HepG2 (cell line): ENCODE measurements around the gene IRF4. TPM values are rescaled to one million over a fixed set of nuclear protein-coding genes. Genes with fewer than 3 reads are reported as not detected.

Source experiments
- BCL3 ChIP-seq: sonication (generic); formaldehyde crosslinking; IDR thresholded peaks from 2 replicates; pipeline ENCODE4 v1.5.1; 2020; ENCODE audit warnings: mild to moderate bottlenecking, missing genetic modification reagents, moderate library complexity
- CENPT ChIP-seq: sonication (generic); formaldehyde crosslinking; IDR thresholded peaks from 2 replicates; pipeline ENCODE4 v1.8.0; 2022; ENCODE audit warnings: low read depth, mild to moderate bottlenecking, moderate library complexity, missing genetic modification reagents
- ESRRA ChIP-seq: sonication (generic); formaldehyde crosslinking; IDR thresholded peaks from 2 replicates; pipeline ENCODE4 v1.5.1; 2020; ENCODE audit warnings: mild to moderate bottlenecking, low read depth, missing genetic modification reagents
- GATA4 ChIP-seq: sonication (generic); IDR thresholded peaks from 2 replicates; pipeline ENCODE4 v1.6.1; 2016; ENCODE audit warnings: antibody characterized with exemption, low read depth, borderline replicate concordance
- HNF4A ChIP-seq: sonication (generic); formaldehyde crosslinking; IDR thresholded peaks from 2 replicates; pipeline ENCODE4 v1.4.0; 2020; ENCODE audit warnings: missing genetic modification reagents
- NRL ChIP-seq: sonication (generic); formaldehyde crosslinking; IDR thresholded peaks from 2 replicates; pipeline ENCODE4 v1.5.0; 2020; ENCODE audit warnings: missing genetic modification reagents, mild to moderate bottlenecking, moderate library complexity, borderline replicate concordance
- SMYD3 ChIP-seq: sonication (generic); formaldehyde crosslinking; IDR thresholded peaks from 2 replicates; pipeline ENCODE4 v1.8.1; 2023; ENCODE audit warnings: mild to moderate bottlenecking, missing genetic modification reagents
- SRF ChIP-seq: IDR thresholded peaks from 2 replicates; pipeline ENCODE4 v1.6.1; 2011; ENCODE audit warnings: mild to moderate bottlenecking, low read depth, low read length, moderate library complexity
- TBX2 ChIP-seq: sonication (generic); formaldehyde crosslinking; IDR thresholded peaks from 2 replicates; pipeline ENCODE4 v1.5.0; 2020; ENCODE audit warnings: missing genetic modification reagents, mild to moderate bottlenecking, borderline replicate concordance
- TBX3 ChIP-seq: fragments of 450-650 bp; IDR thresholded peaks from 2 replicates; pipeline ENCODE4 v1.6.1; 2017; ENCODE audit warnings: antibody characterized with exemption, mild to moderate bottlenecking, inconsistent platforms, borderline replicate concordance
- TEAD3 ChIP-seq: optimal IDR thresholded peaks from 2 replicates; pipeline ENCODE3; 2016; ENCODE audit warnings: borderline replicate concordance
- ZBTB7B ChIP-seq: sonication (generic); formaldehyde crosslinking; IDR thresholded peaks from 2 replicates; pipeline ENCODE4 v1.4.0; 2020; ENCODE audit warnings: missing genetic modification reagents
- ZMYM4 ChIP-seq: sonication (generic); formaldehyde crosslinking; IDR thresholded peaks from 2 replicates; pipeline ENCODE4 v1.8.1; 2023; ENCODE audit warnings: mild to moderate bottlenecking, missing genetic modification reagents
- ZNF333 ChIP-seq: sonication (generic); formaldehyde crosslinking; IDR thresholded peaks from 2 replicates; pipeline ENCODE4 v1.4.0; 2020; ENCODE audit warnings: mild to moderate bottlenecking, missing genetic modification reagents, borderline replicate concordance
- ZNF33B ChIP-seq: sonication (generic); formaldehyde crosslinking; IDR thresholded peaks from 2 replicates; pipeline ENCODE4 v1.5.1; 2020; ENCODE audit warnings: mild to moderate bottlenecking, missing genetic modification reagents
- polyA plus RNA-seq, 8 experiments: library from polyadenylated mRNA; depleted of rRNA in 3 of 8; stranded (reverse) in 7 of 8; unstranded in 1 of 8; fragments of >200 nt; fragmentation: Illumina TruSeq in 4 of 8; extraction: Trizol in 4 of 8; gene quantifications; 2 replicates each; pipeline versions ENCODE4 v1.2.1 to v1.2.3, GENCODE V29; 2011 to 2016; ENCODE audit warnings: low read depth in 4 of 8, missing spikeins in 1 of 8, mixed read lengths in 1 of 8; ENCODE audit not compliant: insufficient read depth in 1 of 8
- total RNA-seq, 5 experiments: library from RNA; depleted of rRNA; stranded (reverse); fragments of >200 nt; fragmentation: Illumina TruSeq; extraction: Trizol; gene quantifications; 2 replicates each; pipeline ENCODE4 v1.2.3, GENCODE V29; 2016; ENCODE audit warnings: low read depth in 1 of 5
- TF ChIP-seq, protein P1 (sequence below): sonication (generic); formaldehyde crosslinking; IDR thresholded peaks from 2 replicates; pipeline ENCODE4 v1.5.1; 2020; ENCODE audit warnings: mild to moderate bottlenecking, missing genetic modification reagents, moderate library complexity
- TF ChIP-seq, protein P2 (sequence below): sonication (generic); formaldehyde crosslinking; IDR thresholded peaks from 2 replicates; pipeline ENCODE4 v1.5.0; 2020; ENCODE audit warnings: missing genetic modification reagents
- TF ChIP-seq, protein P3 (sequence below): sonication (generic); formaldehyde crosslinking; IDR thresholded peaks from 2 replicates; pipeline ENCODE4 v1.4.0; 2020; ENCODE audit warnings: missing genetic modification reagents

The IRF4 gene
- total and polyA plus RNA-seq, 2 of the 13 experiments (the other 11 are each of a cell fraction or from before 2014, with no cell fraction given), result 0.07 to 0.09 TPM

DNA sequence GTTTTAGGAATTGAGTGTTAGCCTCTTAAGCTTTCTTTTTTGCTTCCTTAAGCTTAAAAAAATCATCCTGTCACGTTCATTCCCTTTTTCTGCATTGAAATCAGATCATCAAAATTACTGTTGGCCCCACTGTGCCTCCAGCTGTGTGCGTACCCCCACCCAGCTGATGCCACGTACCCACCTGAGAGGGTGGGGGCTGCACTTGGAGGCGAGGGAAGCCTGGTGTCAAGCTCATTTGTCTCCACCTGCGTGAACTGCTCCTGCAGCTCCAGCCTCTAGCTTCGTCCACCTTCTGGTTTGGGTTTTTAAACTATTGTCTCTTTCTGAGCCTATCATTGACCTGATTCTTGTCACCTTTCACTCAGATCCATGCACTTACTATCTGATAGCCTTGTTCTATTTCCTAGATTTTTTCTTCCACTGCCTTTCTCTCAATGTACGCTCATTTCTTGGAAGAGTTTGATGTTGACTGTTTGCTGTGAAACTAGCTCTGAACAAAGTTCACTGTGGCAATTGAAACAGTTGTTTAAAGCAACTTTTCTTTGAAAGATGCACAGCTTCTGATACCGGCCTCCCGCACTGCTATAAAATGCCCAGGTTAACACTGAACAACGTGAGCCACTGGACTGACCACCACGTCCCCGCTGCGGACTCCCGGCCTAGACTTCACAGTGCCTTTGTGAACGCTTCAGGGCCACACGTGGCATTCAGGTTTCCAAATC lies 30.0 kb upstream of the IRF4 start (continued):
- no peak for TF ChIP-seq ZNF333 (CRISPR knock-in tag)
- no peak for TF ChIP-seq TBX3
- TF ChIP-seq, protein P1, sequence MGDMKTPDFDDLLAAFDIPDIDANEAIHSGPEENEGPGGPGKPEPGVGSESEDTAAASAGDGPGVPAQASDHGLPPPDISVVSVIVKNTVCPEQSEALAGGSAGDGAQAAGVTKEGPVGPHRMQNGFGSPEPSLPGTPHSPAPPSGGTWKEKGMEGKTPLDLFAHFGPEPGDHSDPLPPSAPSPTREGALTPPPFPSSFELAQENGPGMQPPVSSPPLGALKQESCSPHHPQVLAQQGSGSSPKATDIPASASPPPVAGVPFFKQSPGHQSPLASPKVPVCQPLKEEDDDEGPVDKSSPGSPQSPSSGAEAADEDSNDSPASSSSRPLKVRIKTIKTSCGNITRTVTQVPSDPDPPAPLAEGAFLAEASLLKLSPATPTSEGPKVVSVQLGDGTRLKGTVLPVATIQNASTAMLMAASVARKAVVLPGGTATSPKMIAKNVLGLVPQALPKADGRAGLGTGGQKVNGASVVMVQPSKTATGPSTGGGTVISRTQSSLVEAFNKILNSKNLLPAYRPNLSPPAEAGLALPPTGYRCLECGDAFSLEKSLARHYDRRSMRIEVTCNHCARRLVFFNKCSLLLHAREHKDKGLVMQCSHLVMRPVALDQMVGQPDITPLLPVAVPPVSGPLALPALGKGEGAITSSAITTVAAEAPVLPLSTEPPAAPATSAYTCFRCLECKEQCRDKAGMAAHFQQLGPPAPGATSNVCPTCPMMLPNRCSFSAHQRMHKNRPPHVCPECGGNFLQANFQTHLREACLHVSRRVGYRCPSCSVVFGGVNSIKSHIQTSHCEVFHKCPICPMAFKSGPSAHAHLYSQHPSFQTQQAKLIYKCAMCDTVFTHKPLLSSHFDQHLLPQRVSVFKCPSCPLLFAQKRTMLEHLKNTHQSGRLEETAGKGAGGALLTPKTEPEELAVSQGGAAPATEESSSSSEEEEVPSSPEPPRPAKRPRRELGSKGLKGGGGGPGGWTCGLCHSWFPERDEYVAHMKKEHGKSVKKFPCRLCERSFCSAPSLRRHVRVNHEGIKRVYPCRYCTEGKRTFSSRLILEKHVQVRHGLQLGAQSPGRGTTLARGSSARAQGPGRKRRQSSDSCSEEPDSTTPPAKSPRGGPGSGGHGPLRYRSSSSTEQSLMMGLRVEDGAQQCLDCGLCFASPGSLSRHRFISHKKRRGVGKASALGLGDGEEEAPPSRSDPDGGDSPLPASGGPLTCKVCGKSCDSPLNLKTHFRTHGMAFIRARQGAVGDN (CRISPR knock-in tag), result 0 out of 2 replicates have a peak, but pooled peaks have one; percentile 18
- 0 out of 2 replicates have a peak, but pooled peaks have one; percentile 22 for TF ChIP-seq TBX2 (CRISPR knock-in tag)
- TF ChIP-seq ZBTB7B (CRISPR knock-in tag), result peak; percentile 42; the same call in 1 of the 2 replicates
- no peak for TF ChIP-seq ESRRA (CRISPR knock-in tag)
- no peak for TF ChIP-seq TEAD3 (CRISPR knock-in tag)
- 0 out of 2 replicates have a peak, but pooled peaks have one; percentile 14 for TF ChIP-seq ZMYM4 (CRISPR knock-in tag)
- TF ChIP-seq NRL (CRISPR knock-in tag), result 0 out of 2 replicates have a peak, but pooled peaks have one; percentile 32
- TF ChIP-seq CENPT (CRISPR knock-in tag), result no peak
- TF ChIP-seq BCL3 (CRISPR knock-in tag), result peak; percentile 46; the same call in 1 of the 2 replicates
- TF ChIP-seq, protein P2, sequence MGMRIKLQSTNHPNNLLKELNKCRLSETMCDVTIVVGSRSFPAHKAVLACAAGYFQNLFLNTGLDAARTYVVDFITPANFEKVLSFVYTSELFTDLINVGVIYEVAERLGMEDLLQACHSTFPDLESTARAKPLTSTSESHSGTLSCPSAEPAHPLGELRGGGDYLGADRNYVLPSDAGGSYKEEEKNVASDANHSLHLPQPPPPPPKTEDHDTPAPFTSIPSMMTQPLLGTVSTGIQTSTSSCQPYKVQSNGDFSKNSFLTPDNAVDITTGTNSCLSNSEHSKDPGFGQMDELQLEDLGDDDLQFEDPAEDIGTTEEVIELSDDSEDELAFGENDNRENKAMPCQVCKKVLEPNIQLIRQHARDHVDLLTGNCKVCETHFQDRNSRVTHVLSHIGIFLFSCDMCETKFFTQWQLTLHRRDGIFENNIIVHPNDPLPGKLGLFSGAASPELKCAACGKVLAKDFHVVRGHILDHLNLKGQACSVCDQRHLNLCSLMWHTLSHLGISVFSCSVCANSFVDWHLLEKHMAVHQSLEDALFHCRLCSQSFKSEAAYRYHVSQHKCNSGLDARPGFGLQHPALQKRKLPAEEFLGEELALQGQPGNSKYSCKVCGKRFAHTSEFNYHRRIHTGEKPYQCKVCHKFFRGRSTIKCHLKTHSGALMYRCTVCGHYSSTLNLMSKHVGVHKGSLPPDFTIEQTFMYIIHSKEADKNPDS (CRISPR knock-in tag), result no peak
- TF ChIP-seq HNF4A, result peak; percentile 34; the same call in 1 of the 2 replicates
- TF ChIP-seq SMYD3 (CRISPR knock-in tag), result no peak
- TF ChIP-seq, protein P3, sequence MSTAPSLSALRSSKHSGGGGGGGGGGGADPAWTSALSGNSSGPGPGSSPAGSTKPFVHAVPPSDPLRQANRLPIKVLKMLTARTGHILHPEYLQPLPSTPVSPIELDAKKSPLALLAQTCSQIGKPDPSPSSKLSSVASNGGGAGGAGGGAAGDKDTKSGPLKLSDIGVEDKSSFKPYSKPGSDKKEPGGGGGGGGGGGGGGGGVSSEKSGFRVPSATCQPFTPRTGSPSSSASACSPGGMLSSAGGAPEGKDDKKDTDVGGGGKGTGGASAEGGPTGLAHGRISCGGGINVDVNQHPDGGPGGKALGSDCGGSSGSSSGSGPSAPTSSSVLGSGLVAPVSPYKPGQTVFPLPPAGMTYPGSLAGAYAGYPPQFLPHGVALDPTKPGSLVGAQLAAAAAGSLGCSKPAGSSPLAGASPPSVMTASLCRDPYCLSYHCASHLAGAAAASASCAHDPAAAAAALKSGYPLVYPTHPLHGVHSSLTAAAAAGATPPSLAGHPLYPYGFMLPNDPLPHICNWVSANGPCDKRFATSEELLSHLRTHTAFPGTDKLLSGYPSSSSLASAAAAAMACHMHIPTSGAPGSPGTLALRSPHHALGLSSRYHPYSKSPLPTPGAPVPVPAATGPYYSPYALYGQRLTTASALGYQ (CRISPR knock-in tag), result no peak
- no peak for TF ChIP-seq SRF
- TF ChIP-seq GATA4, result no peak
- TF ChIP-seq ZNF33B (CRISPR knock-in tag), result peak; percentile 82; the same call in 1 of the 2 replicates
